Medulla oblongata (tissue), 1 donor: Measurements from ENCODE around the gene USF2.
A peak's percentile ranks its signal among the peaks of the same experiment; 100 is the strongest.

ENCODE experiments used
- DNase-seq: peaks from one replicate; pipeline ENCODE4 v3.0.0-alpha.2; 2015; ENCODE audit errors: extremely low spot score

USF2 gene

GRCh38 chr19:35317464-35318043 lies 48.8 kb downstream of the USF2 start:
- peak; percentile 66 for DNase-seq

- peak; percentile 87 for DNase-seq
These were observed 50.1 kb downstream of the USF2 start for GRCh38 chr19:35318679-35319448.

GRCh38 chr19:35320065-35320713 lies 51.4 kb downstream of the USF2 start:
- DNase-seq: peak; percentile 45

- DNase-seq: no peak
These were observed 52.5 kb downstream of the USF2 start for GRCh38 chr19:35321291-35321690.

- no peak for DNase-seq
These were observed 53.3 kb downstream of the USF2 start for GRCh38 chr19:35322014-35322413.

- no peak for DNase-seq
These were observed 58.9 kb downstream of the USF2 start for GRCh38 chr19:35327642-35328041.

GRCh38 chr19:35328851-35329285 lies 60.1 kb downstream of the USF2 start, which contains the start of gene CD22:
Gene CD22, plus strand, starts transcription at chr19:35329187. Its CDS starts 2,854 bp downstream, at chr19:35332041.
- DNase-seq: no peak

GRCh38 chr19:35329323-35329722 lies 60.6 kb downstream of the USF2 start:
- DNase-seq: no peak
